HCT116 (cell line): Measurements from ENCODE around the gene THG1L. TPM values are rescaled to one million over a fixed set of nuclear protein-coding genes. Genes with fewer than 3 reads are reported as not detected.
A peak's percentile ranks its signal among the peaks of the same experiment; 100 is the strongest.

Experiments
- ATAC-seq: fragments of 200-7000 bp; cut with Tn5 transposase; 2 replicates; pipeline ENCODE4 v1.9.1; 2020; ENCODE audit warnings: mild to moderate bottlenecking, moderate library complexity
- BruUV-seq: library from RNA; stranded (reverse); fragments of 400-500 nt; replicated peaks from 2 replicates; lab custom pipeline; 2021; lab: Mats Ljungman, UMichigan
- CTCF ChIA-PET: fragments of 300-600 bp; sonication (Branson Sonifier 250); formaldehyde crosslinking; loops from one replicate; lab custom pipeline; 2021; ENCODE audit warnings: antibody characterized with exemption; lab: Charles Lee
- POLR2A ChIA-PET: fragments of 300-600, 350-600 bp; sonication (Branson Sonifier 250); formaldehyde crosslinking; loops from one replicate; lab custom pipeline; 2021; ENCODE audit warnings: antibody characterized with exemption; lab: Charles Lee
- RAD21 ChIA-PET, 2 experiments: fragments of 300-600 bp; sonication (Branson Sonifier 250); formaldehyde crosslinking; loops; one replicate each; lab custom pipeline; 2023; ENCODE audit warnings: low total read pairs in 2 of 2; ENCODE audit not compliant: uncharacterized antibody in 2 of 2, unreplicated experiment in 2 of 2, low non-redundant PET in 1 of 2; lab: Charles Lee
- DNase-seq: peaks from one replicate; pipeline ENCODE4 v3.0.0-alpha.2; 2010; ENCODE audit warnings: low read depth, low spot score
- H2AFZ ChIP-seq: fragments of 200-600 bp; shearing (Covaris generic), sonication (generic); 2 replicates; pipeline ENCODE4 v1.6.1; 2017; ENCODE audit warnings: low read depth, mixed run types, mixed read lengths, antibody characterized with exemption, low read length; ENCODE audit not compliant: poor library complexity, severe bottlenecking
- H3K27ac ChIP-seq: 2 replicates; pipeline ENCODE4 v1.5.1; 2012; ENCODE audit warnings: low read depth, low read length
- H3K27me3 ChIP-seq: fragments of 200-600 bp; sonication (generic); 2 replicates; pipeline ENCODE4 v1.6.1; 2016; ENCODE audit warnings: mixed run types, low read length, mixed read lengths; ENCODE audit not compliant: insufficient read depth
- H3K36me3 ChIP-seq, 2 experiments: fragments of 200-500 bp in 1 of 2; fragments of 200-600 bp in 1 of 2; sonication (Bioruptor generic) in 1 of 2; sonication (generic) in 1 of 2; 2 replicates each; pipeline versions ENCODE4 v1.5.1 to v1.6.1; 2014 to 2016; ENCODE audit warnings: low read length in 2 of 2, inconsistent platforms in 1 of 2, mixed read lengths in 1 of 2, mixed run types in 1 of 2; ENCODE audit not compliant: insufficient read depth in 2 of 2, control insufficient read depth in 1 of 2
- H3K4me1 ChIP-seq, 2 experiments: fragments of 200-600 bp in 1 of 2; sonication (generic) in 1 of 2; 2 replicates each; pipeline versions ENCODE4 v1.5.1 to v1.6.1; 2012 to 2017; ENCODE audit warnings: low read length in 2 of 2, inconsistent platforms in 1 of 2, mild to moderate bottlenecking in 1 of 2, mixed read lengths in 1 of 2, mixed run types in 1 of 2, moderate library complexity in 1 of 2; ENCODE audit not compliant: insufficient read depth in 2 of 2, control insufficient read depth in 1 of 2
- H3K4me2 ChIP-seq: fragments of 200-600 bp; sonication (generic); 2 replicates; pipeline ENCODE4 v1.6.1; 2017; ENCODE audit warnings: mixed run types, low read length, mixed read lengths
- H3K4me3 ChIP-seq, 2 experiments: fragments of 200-600 bp in 1 of 2; sonication (generic) in 1 of 2; replicated peaks in 1 of 2; 2 replicates each; pipeline ENCODE4 v1.5.1; 2011 to 2016; ENCODE audit warnings: low read length in 2 of 2, control low read depth in 1 of 2, low read depth in 1 of 2, mild to moderate bottlenecking in 1 of 2, mixed read lengths in 1 of 2, mixed run types in 1 of 2
- H3K79me2 ChIP-seq: fragments of 200-600 bp; sonication (generic); 2 replicates; pipeline ENCODE4 v1.6.1; 2017; ENCODE audit warnings: mild to moderate bottlenecking, mixed run types, low read length, moderate library complexity, mixed read lengths; ENCODE audit not compliant: insufficient read depth
- H3K9ac ChIP-seq: fragments of 200-600 bp; sonication (generic); 2 replicates; pipeline ENCODE4 v1.6.1; 2016; ENCODE audit warnings: low read length, mixed read lengths
- H3K9me2 ChIP-seq: fragments of 200-600 bp; sonication (generic), shearing (Covaris generic); 2 replicates; pipeline ENCODE4 v1.6.1; 2017; ENCODE audit warnings: mixed run types, mild to moderate bottlenecking, moderate library complexity; ENCODE audit not compliant: insufficient read depth
- H3K9me3 ChIP-seq, 2 experiments: fragments of 200-500 bp in 1 of 2; fragments of 200-600 bp in 1 of 2; sonication (Bioruptor generic) in 1 of 2; sonication (generic) in 1 of 2; 2 replicates each; pipeline ENCODE4 v1.6.1; 2014 to 2017; ENCODE audit warnings: low read length in 2 of 2, mixed read lengths in 2 of 2, inconsistent platforms in 1 of 2, low read depth in 1 of 2, mild to moderate bottlenecking in 1 of 2, mixed run types in 1 of 2, moderate library complexity in 1 of 2; ENCODE audit not compliant: control insufficient read depth in 1 of 2, insufficient read depth in 1 of 2
- H4K20me1 ChIP-seq: fragments of 200-600 bp; sonication (generic), shearing (Covaris generic); 2 replicates; pipeline ENCODE4 v1.6.1; 2017; ENCODE audit warnings: mixed run types, mild to moderate bottlenecking, moderate library complexity; ENCODE audit not compliant: insufficient read depth
- CBX3 ChIP-seq: IDR thresholded peaks from 2 replicates; pipeline ENCODE4 v1.6.1; 2012; ENCODE audit warnings: low read depth
- EGR1 ChIP-seq: IDR thresholded peaks from 2 replicates; pipeline ENCODE4 v1.6.1; 2012; ENCODE audit warnings: low read depth
- ELF1 ChIP-seq: IDR thresholded peaks from 2 replicates; pipeline ENCODE4 v1.6.1; 2012; ENCODE audit warnings: low read depth, borderline replicate concordance
- FOSL1 ChIP-seq: IDR thresholded peaks from 2 replicates; pipeline ENCODE4 v1.6.1; 2012; ENCODE audit warnings: low read depth
- POLR2A ChIP-seq: IDR thresholded peaks from 2 replicates; pipeline ENCODE4 v1.7.0; 2011; ENCODE audit warnings: borderline replicate concordance; ENCODE audit not compliant: insufficient read depth, insufficient read length; ENCODE audit errors: extremely low read depth
- POLR2AphosphoS5 ChIP-seq: IDR thresholded peaks from 2 replicates; pipeline ENCODE4 v1.6.1; 2011; ENCODE audit warnings: mild to moderate bottlenecking, low read depth, low read length, moderate library complexity
- SIN3A ChIP-seq: IDR thresholded peaks from 2 replicates; pipeline ENCODE4 v1.6.1; 2012; ENCODE audit warnings: low read depth
- SRF ChIP-seq: IDR thresholded peaks from 2 replicates; pipeline ENCODE4 v1.6.1; 2012; ENCODE audit warnings: low read depth
- TCF7L2 ChIP-seq: IDR thresholded peaks from 2 replicates; pipeline ENCODE4 v1.7.0; 2011; ENCODE audit warnings: borderline replicate concordance, inconsistent platforms; ENCODE audit not compliant: insufficient read depth, insufficient read length; ENCODE audit errors: extremely low read depth
- intact Hi-C: fragments of 100-400 bp; cut with micrococcal nuclease; formaldehyde crosslinking; loops from 2 replicates; pipeline ENCODE4 v1.10.0; 2022
- total RNA-seq: library from RNA; stranded (reverse); gene quantifications from one replicate; pipeline ENCODE4 v1.2.1, GENCODE V29; 2021; ENCODE audit not compliant: unreplicated experiment
- TF ChIP-seq, protein P1 (sequence below), 3 experiments: fragments of 200-600 bp in 1 of 3; sonication (generic) in 1 of 3; IDR thresholded peaks in 2 of 3; conservative IDR thresholded peaks in 1 of 3; 2 replicates each; pipeline ENCODE4 v1.5.1; 2012 to 2017; ENCODE audit warnings: low read depth in 2 of 3, low read length in 2 of 3, antibody characterized with exemption in 1 of 3, borderline replicate concordance in 1 of 3, control low read depth in 1 of 3, mild to moderate bottlenecking in 1 of 3, mixed read lengths in 1 of 3, mixed run types in 1 of 3, moderate library complexity in 1 of 3; ENCODE audit not compliant: insufficient read depth in 1 of 3
- TF ChIP-seq, protein P2 (sequence below): IDR thresholded peaks from 2 replicates; pipeline ENCODE4 v1.6.1; 2012; ENCODE audit warnings: low read depth

Gene THG1L
- total RNA-seq, 1 experiment from 2014 or later = 33.9 TPM

DNA sequence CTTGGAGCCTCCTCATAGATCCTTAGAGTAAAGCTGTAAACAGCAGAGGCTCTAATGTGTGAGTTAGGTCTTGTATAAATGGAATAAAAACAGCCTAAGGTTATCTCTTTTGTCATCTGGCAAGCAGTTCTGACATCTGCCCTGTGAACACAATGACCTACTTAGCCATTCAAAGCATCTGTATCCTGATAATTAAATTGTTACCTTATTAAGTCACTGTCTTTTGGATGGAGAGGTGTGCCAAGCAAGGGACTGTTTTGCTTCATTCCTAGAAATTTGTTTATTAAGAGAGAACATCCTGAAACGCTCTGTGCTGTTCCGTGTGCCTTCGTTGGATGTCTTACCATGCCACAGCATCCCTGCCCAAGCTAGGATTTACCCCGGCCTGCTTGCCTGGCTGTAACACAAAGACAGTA is 13.8 kb downstream of the THG1L start:
- no TSS peak for BruUV-seq
- Histone ChIP-seq H3K27me3 (no peaks in the 10 kb centered on the region), H3K4me1 (peaks cover 8 to 24% of the 10 kb centered on the region in 2 experiments; a peak in 2 of 4 replicates), H3K79me2 (no peaks in the 10 kb centered on the region), H3K9me2 (no peaks in the 10 kb centered on the region), H4K20me1 (no peaks in the 10 kb centered on the region), H3K4me2 (peak overlapping the region; percentile 88), H3K4me3 (peak overlapping the region; percentile 72 to 82; a peak in 3 of 4 replicates), H2AFZ (no peak overlapping the region), H3K36me3 (no peaks in the 10 kb centered on the region; a peak in 1 of 4 replicates), H3K9ac (no peak overlapping the region), H3K9me3 (no peaks in the 10 kb centered on the region), H3K27ac (no peak overlapping the region)
- intact Hi-C loops = loop anchor here (10.0 kb wide), 2 partner anchors 490 to 600 kb away; partner anchors contain the start of gene MED7
- DNase-seq = no peak
- CTCF ChIA-PET = no interaction called here
- TF ChIP-seq, protein P1, sequence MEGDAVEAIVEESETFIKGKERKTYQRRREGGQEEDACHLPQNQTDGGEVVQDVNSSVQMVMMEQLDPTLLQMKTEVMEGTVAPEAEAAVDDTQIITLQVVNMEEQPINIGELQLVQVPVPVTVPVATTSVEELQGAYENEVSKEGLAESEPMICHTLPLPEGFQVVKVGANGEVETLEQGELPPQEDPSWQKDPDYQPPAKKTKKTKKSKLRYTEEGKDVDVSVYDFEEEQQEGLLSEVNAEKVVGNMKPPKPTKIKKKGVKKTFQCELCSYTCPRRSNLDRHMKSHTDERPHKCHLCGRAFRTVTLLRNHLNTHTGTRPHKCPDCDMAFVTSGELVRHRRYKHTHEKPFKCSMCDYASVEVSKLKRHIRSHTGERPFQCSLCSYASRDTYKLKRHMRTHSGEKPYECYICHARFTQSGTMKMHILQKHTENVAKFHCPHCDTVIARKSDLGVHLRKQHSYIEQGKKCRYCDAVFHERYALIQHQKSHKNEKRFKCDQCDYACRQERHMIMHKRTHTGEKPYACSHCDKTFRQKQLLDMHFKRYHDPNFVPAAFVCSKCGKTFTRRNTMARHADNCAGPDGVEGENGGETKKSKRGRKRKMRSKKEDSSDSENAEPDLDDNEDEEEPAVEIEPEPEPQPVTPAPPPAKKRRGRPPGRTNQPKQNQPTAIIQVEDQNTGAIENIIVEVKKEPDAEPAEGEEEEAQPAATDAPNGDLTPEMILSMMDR (IDR thresholded peaks at IDR 0.05 in 2 of 3, conservative IDR thresholded peaks at IDR 0.05 in 1 of 3; ENCODE audit: borderline replicate concordance in 1 of 3, insufficient read depth in 1 of 3, low read depth in 2 of 3, low read length in 2 of 3) = no peak
- TF ChIP-seq POLR2A (no peak), SRF (no peak)
- ATAC-seq = no peak
- POLR2A ChIA-PET = no interaction called here
- RAD21 ChIA-PET = no interaction called here

DNA sequence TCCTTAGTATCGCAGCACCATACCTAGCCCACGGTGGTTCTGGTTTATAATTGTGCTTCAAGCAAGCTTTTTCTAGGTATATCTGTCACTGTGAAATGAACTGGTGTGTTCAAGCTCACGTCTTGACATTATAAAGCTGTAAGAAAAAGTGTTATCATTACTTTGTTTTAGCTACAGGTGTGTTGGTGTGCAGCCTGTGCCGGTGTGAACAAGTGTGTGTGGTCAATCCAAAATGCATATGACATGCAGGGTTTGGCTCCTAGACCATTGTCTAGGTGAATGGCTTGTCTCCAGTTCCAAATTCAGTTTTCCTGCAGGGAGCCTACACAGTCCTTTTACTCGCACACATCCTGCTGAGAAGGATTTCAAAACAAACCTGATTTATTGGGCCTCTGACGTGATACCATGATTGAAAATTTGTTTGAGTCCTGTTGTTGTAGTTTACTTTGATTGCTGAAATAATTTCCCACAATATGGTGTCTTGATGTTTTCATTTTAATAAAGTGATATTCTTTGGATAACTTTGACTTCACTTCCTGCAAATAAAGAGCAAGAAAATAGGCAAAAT is 16.0 kb downstream of the THG1L start:
- H3K9me2 ChIP-seq = no peaks in the 10 kb centered on the region
- no peaks in the 10 kb centered on the region for H3K27me3 ChIP-seq
- H3K9ac ChIP-seq = no peak overlapping the region
- POLR2A ChIA-PET = no interaction called here
- intact Hi-C loops = loop anchor here (10.0 kb wide), 2 partner anchors 492 to 602 kb away; partner anchors contain the start of gene MED7
- H3K4me1 ChIP-seq = peaks cover 8 to 22% of the 10 kb centered on the region in 2 experiments; a peak in 2 of 4 replicates
- DNase-seq (no peak), ATAC-seq (no peak)
- H3K36me3 ChIP-seq = peaks cover 0 to 2% of the 10 kb centered on the region in 2 experiments; a peak in 1 of 4 replicates
- H3K9me3 ChIP-seq = no peaks in the 10 kb centered on the region
- H3K79me2 ChIP-seq = no peaks in the 10 kb centered on the region
- CTCF ChIA-PET = interaction anchor here (1.2 kb wide), 1 partner anchor 9 kb away, joined by 3 read pairs; no protein-coding TSS in a partner anchor
- no peak overlapping the region for H2AFZ ChIP-seq
- RAD21 ChIA-PET = no interaction called here
- no peak overlapping the region for H3K4me3 ChIP-seq
- no peak overlapping the region for H3K4me2 ChIP-seq
- BruUV-seq = no TSS peak
- no peak overlapping the region for H3K27ac ChIP-seq
- no peaks in the 10 kb centered on the region for H4K20me1 ChIP-seq
- TF ChIP-seq, protein P2, sequence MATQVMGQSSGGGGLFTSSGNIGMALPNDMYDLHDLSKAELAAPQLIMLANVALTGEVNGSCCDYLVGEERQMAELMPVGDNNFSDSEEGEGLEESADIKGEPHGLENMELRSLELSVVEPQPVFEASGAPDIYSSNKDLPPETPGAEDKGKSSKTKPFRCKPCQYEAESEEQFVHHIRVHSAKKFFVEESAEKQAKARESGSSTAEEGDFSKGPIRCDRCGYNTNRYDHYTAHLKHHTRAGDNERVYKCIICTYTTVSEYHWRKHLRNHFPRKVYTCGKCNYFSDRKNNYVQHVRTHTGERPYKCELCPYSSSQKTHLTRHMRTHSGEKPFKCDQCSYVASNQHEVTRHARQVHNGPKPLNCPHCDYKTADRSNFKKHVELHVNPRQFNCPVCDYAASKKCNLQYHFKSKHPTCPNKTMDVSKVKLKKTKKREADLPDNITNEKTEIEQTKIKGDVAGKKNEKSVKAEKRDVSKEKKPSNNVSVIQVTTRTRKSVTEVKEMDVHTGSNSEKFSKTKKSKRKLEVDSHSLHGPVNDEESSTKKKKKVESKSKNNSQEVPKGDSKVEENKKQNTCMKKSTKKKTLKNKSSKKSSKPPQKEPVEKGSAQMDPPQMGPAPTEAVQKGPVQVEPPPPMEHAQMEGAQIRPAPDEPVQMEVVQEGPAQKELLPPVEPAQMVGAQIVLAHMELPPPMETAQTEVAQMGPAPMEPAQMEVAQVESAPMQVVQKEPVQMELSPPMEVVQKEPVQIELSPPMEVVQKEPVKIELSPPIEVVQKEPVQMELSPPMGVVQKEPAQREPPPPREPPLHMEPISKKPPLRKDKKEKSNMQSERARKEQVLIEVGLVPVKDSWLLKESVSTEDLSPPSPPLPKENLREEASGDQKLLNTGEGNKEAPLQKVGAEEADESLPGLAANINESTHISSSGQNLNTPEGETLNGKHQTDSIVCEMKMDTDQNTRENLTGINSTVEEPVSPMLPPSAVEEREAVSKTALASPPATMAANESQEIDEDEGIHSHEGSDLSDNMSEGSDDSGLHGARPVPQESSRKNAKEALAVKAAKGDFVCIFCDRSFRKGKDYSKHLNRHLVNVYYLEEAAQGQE = no peak
- no peak for TF ChIP-seq TCF7L2
- no peak for TF ChIP-seq ELF1
- TF ChIP-seq, protein P1 (IDR thresholded peaks at IDR 0.05 in 2 of 3, conservative IDR thresholded peaks at IDR 0.05 in 1 of 3; ENCODE audit: borderline replicate concordance in 1 of 3, insufficient read depth in 1 of 3, low read depth in 2 of 3, low read length in 2 of 3) = no peak
- TF ChIP-seq CBX3 = no peak
- no peak for TF ChIP-seq FOSL1
- no peak for TF ChIP-seq EGR1
- TF ChIP-seq SIN3A = no peak
- no peak for TF ChIP-seq POLR2AphosphoS5
